ENCODE results near the gene KCNQ2. TPM values are rescaled to one million over a fixed set of nuclear protein-coding genes. Genes with fewer than 3 reads are reported as not detected.

Gene KCNQ2
- polyA plus RNA-seq, 3 donors: not detected

DNA sequence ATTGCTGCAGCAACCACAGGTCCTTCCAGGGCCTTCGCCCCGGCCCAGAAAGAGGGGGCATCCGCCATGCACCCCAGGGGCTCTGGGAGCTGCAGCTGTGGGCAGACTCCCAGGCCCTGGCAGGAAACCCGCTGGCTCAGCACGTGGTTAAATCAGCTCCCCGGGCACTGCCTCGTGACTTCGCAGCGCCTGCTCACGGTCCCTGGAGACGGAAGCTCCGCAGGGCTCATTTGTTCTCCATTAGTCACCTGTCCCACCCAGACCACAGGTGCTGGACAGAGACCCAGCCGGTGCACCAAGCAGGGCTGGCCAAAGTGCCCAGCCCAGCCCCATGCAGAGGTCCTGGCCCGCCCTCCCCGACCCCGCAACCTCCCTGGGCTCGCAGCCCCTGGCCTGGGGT lies 14.7 kb downstream of the KCNQ2 start:
- Histone ChIP-seq H3K27ac (ENCODE audit: low read depth in 1 of 2, low read length in 2 of 2) (no peak overlapping the region), H4K20me1 (ENCODE audit: insufficient read depth, low read length) (no peaks in the 10 kb centered on the region), H2AFZ (ENCODE audit: insufficient read depth, low read depth, low read length, poor library complexity, severe bottlenecking) (no peak overlapping the region), H3K9me3 (replicated peaks in 1 of 2; ENCODE audit: control insufficient read depth in 1 of 2, insufficient read depth in 1 of 2, low read length in 2 of 2) (no peaks in the 10 kb centered on the region), H3K4me2 (replicated peaks; ENCODE audit: extremely low read depth, low read length, poor library complexity, severe bottlenecking) (no peak overlapping the region), H3K36me3 (replicated peaks in 1 of 2; ENCODE audit: control insufficient read depth in 1 of 2, insufficient read depth in 2 of 2, low read length in 2 of 2) (no peaks in the 10 kb centered on the region), H3K4me1 (ENCODE audit: control insufficient read depth in 1 of 2, insufficient read depth in 2 of 2, low read length in 2 of 2) (no peaks in the 10 kb centered on the region), H3K4me3 (replicated peaks in 1 of 3; ENCODE audit: low read depth in 2 of 3, low read length in 3 of 3) (no peak overlapping the region), H3K9ac (ENCODE audit: insufficient read depth, low read length, poor library complexity, severe bottlenecking) (no peak overlapping the region), H3K79me2 (ENCODE audit: insufficient read depth, low read length) (no peaks in the 10 kb centered on the region), H3K27me3 (ENCODE audit: control insufficient read depth in 2 of 2, insufficient read depth in 2 of 2, low read length in 2 of 2) (peaks cover 2 to 20% of the 10 kb centered on the region in 2 donors)
- H3K36me3 Mint-ChIP-seq: no peaks in the 10 kb centered on the region
- 20% methylated on average over 17 of the region's 17 CpGs for WGBS (ENCODE audit: insufficient coverage)
- H3K4me1 Mint-ChIP-seq: no peaks in the 10 kb centered on the region
- peaks cover 0 to 2% (median 0%) of the 10 kb centered on the region in 7 donors for H3K9me3 Mint-ChIP-seq
- intact Hi-C loops (cut with micrococcal nuclease): no loop called here
- H3K4me3 Mint-ChIP-seq: no peak overlapping the region
- no peak overlapping the region for H3K27ac Mint-ChIP-seq
- H3K27me3 Mint-ChIP-seq (ENCODE audit: low read depth in 3 of 3): peaks cover 19 to 44% (median 28%) of the 10 kb centered on the region in 3 donors
- TF ChIP-seq, protein P1, sequence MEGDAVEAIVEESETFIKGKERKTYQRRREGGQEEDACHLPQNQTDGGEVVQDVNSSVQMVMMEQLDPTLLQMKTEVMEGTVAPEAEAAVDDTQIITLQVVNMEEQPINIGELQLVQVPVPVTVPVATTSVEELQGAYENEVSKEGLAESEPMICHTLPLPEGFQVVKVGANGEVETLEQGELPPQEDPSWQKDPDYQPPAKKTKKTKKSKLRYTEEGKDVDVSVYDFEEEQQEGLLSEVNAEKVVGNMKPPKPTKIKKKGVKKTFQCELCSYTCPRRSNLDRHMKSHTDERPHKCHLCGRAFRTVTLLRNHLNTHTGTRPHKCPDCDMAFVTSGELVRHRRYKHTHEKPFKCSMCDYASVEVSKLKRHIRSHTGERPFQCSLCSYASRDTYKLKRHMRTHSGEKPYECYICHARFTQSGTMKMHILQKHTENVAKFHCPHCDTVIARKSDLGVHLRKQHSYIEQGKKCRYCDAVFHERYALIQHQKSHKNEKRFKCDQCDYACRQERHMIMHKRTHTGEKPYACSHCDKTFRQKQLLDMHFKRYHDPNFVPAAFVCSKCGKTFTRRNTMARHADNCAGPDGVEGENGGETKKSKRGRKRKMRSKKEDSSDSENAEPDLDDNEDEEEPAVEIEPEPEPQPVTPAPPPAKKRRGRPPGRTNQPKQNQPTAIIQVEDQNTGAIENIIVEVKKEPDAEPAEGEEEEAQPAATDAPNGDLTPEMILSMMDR (IDR thresholded peaks at IDR 0.05): no peak
- no peak for DNase-seq

DNA sequence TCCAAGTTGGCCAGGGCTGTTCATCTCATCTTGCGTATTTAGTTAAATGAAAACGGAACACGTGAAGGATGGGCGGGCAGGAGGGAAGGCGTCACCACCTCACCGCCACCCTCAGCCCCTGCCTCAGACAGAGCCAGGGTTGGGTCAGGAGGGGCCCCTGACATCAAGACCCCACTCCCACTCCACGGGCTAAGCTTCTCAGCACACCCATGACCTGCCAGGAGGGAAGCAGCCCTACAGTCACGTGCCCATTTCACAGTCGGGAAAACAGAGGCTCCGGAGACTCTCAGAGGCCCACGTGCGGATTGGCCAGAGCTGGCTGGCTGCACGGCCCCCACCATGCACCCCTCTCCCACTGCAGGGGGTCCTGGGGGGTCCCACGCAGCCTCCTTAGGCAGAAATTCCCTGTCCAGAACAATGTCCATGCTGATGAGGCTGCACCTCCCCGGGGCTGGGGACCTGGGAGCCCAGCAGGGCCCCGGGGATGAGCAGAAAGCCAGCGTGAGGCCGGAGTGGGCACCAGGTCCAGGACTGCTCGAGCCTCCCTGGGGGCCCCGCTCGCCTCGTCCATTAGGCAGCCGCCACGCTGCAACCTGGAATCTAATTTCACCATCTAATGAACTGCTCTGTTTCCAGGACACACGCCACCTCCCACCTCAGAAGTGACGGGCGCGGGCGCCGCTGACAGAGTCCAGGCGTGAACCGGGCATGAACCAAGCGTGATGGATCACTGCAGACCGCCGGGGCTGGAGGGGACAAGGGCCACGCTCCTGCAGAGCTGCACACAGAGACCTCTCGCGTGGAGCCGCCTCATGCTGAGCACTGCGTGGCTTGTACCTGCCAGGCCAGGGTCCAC lies 15.8 kb downstream of the KCNQ2 start:
- Histone ChIP-seq H3K4me1 (ENCODE audit: control insufficient read depth in 1 of 2, insufficient read depth in 2 of 2, low read length in 2 of 2) (no peaks in the 10 kb centered on the region), H3K27ac (ENCODE audit: low read depth in 1 of 2, low read length in 2 of 2) (no peak overlapping the region), H4K20me1 (ENCODE audit: insufficient read depth, low read length) (no peaks in the 10 kb centered on the region), H3K9ac (ENCODE audit: insufficient read depth, low read length, poor library complexity, severe bottlenecking) (no peak overlapping the region), H2AFZ (ENCODE audit: insufficient read depth, low read depth, low read length, poor library complexity, severe bottlenecking) (no peak overlapping the region), H3K27me3 (ENCODE audit: control insufficient read depth in 2 of 2, insufficient read depth in 2 of 2, low read length in 2 of 2) (peaks cover 2 to 20% of the 10 kb centered on the region in 2 donors), H3K9me3 (replicated peaks in 1 of 2; ENCODE audit: control insufficient read depth in 1 of 2, insufficient read depth in 1 of 2, low read length in 2 of 2) (no peaks in the 10 kb centered on the region), H3K79me2 (ENCODE audit: insufficient read depth, low read length) (no peaks in the 10 kb centered on the region), H3K36me3 (replicated peaks in 1 of 2; ENCODE audit: control insufficient read depth in 1 of 2, insufficient read depth in 2 of 2, low read length in 2 of 2) (no peaks in the 10 kb centered on the region), H3K4me2 (replicated peaks; ENCODE audit: extremely low read depth, low read length, poor library complexity, severe bottlenecking) (no peak overlapping the region), H3K4me3 (replicated peaks in 1 of 3; ENCODE audit: low read depth in 2 of 3, low read length in 3 of 3) (no peak overlapping the region)
- H3K9me3 Mint-ChIP-seq: peaks cover 0 to 2% (median 0%) of the 10 kb centered on the region in 7 donors
- H3K27me3 Mint-ChIP-seq (ENCODE audit: low read depth in 3 of 3): peaks cover 17 to 45% (median 32%) of the 10 kb centered on the region in 3 donors
- H3K4me3 Mint-ChIP-seq: no peak overlapping the region
- H3K4me1 Mint-ChIP-seq: no peaks in the 10 kb centered on the region
- intact Hi-C loops (cut with micrococcal nuclease): no loop called here
- DNase-seq: no peak
- TF ChIP-seq, protein P1 (IDR thresholded peaks at IDR 0.05): no peak
- H3K36me3 Mint-ChIP-seq: no peaks in the 10 kb centered on the region
- H3K27ac Mint-ChIP-seq: no peak overlapping the region
- WGBS (ENCODE audit: insufficient coverage): 92% methylated on average over 31 of the region's 40 CpGs
